ENCODE results near the gene FKBP1A. TPM values are rescaled to one million over a fixed set of nuclear protein-coding genes. Genes with fewer than 3 reads are reported as not detected.
A peak's percentile ranks its signal among the peaks of the same experiment; 100 is the strongest.

Gene FKBP1A
- total and polyA plus RNA-seq, 10 of the 15 experiments (the other 5 are each of a cell fraction or from before 2014, with no cell fraction given) = 103 to 687 (median 254) TPM

DNA sequence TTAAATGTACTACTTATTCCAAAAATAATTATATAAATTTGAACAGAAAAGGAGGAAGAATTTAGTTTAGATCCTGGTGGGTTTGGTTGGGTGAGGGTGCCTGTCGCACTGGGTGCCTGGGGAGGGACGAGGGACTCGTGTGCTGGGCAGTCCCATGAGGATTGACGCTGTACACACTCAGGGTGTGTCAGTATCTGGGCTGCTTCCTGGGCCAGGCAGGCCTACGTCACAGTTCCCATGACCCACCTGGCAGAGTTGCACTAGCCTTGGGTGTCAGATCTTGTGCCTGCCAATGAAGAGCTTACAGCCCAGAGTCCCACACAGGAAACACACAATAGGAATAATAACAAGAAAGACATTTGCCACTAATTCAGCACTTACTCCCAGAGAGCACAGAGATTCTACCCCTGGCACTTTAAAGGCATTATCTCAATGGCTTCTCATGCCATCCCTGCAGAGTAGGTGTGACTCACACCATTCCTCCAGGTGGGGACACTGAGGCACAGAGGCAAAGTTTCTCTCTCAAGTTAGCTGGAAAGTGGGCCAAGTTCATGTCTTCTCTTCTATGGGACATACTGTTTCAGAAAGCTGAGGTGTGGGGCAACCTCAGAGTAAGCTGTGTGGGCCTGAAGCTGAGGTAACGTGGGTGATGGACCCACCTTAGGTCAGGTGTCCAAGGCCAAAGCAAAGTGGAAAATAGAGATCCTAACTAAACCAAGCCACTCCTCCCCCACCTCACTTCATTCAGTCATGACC lies 62.6 kb downstream of the FKBP1A start:
- FAIRE-seq = no peak
- TF ChIP-seq SUZ12 (IDR thresholded peaks at IDR 0.05; ENCODE audit: unreplicated experiment) = no peak
- TF ChIP-seq HDGF (IDR thresholded peaks at IDR 0.05) = peak; percentile 27; the same call in 1 of the 2 replicates
- TF ChIP-seq, protein P1, sequence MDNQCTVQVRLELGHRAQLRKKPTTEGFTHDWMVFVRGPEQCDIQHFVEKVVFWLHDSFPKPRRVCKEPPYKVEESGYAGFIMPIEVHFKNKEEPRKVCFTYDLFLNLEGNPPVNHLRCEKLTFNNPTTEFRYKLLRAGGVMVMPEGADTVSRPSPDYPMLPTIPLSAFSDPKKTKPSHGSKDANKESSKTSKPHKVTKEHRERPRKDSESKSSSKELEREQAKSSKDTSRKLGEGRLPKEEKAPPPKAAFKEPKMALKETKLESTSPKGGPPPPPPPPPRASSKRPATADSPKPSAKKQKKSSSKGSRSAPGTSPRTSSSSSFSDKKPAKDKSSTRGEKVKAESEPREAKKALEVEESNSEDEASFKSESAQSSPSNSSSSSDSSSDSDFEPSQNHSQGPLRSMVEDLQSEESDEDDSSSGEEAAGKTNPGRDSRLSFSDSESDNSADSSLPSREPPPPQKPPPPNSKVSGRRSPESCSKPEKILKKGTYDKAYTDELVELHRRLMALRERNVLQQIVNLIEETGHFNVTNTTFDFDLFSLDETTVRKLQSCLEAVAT (IDR thresholded peaks at IDR 0.05) = peak; percentile 31; the same call in 1 of the 2 replicates
- TF ChIP-seq CUX1 (IDR thresholded peaks at IDR 0.05; ENCODE audit: insufficient replicate concordance, low read depth, low read length) = peak; percentile 59
- TF ChIP-seq ASH2L (IDR thresholded peaks at IDR 0.05; ENCODE audit: borderline replicate concordance, low read depth) = no peak
- peak; percentile 48; the same call in 1 of the 2 replicates for TF ChIP-seq NFYB (IDR thresholded peaks at IDR 0.05; ENCODE audit: insufficient read depth, low read depth, low read length)
- peak; percentile 7 for TF ChIP-seq SMAD1 (IDR thresholded peaks at IDR 0.05; ENCODE audit: low read depth, partially characterized antibody)
- peak; percentile 60; the same call in 1 of the 2 replicates for TF ChIP-seq CREB1 (IDR thresholded peaks at IDR 0.05; ENCODE audit: low read depth)
- TF ChIP-seq MXI1 (IDR thresholded peaks at IDR 0.05; ENCODE audit: low read depth, low read length) = peak; percentile 62; the same call in 1 of the 2 replicates
- 0 out of 2 replicates have a peak, but pooled peaks have one; percentile 8 for TF ChIP-seq SMC3 (IDR thresholded peaks at IDR 0.05; ENCODE audit: borderline replicate concordance, low read length)
- TF ChIP-seq ATF7 (IDR thresholded peaks at IDR 0.05; ENCODE audit: low read depth) = peak; percentile 55; the same call in 1 of the 2 replicates
- peak; percentile 81 for TF ChIP-seq CREM (IDR thresholded peaks at IDR 0.05; ENCODE audit: low read depth)
- TF ChIP-seq MTA2 (IDR thresholded peaks at IDR 0.05; ENCODE audit: low read depth) = peak; percentile 14; the same call in 1 of the 2 replicates
- TF ChIP-seq BHLHE40 (IDR thresholded peaks at IDR 0.05; ENCODE audit: borderline replicate concordance in 1 of 2, low read depth in 2 of 2, low read length in 1 of 2) = peak; percentile 74 to 84
- TF ChIP-seq IKZF2 (IDR thresholded peaks at IDR 0.05) = peak; percentile 17 to 36; a peak in 1 of 4 replicates
- TF ChIP-seq RFX5 (IDR thresholded peaks at IDR 0.05; ENCODE audit: low read depth, low read length) = peak; percentile 94

More for the DNA sequence above, 62.6 kb downstream of the FKBP1A start:
- ChIA-PET POLR2A (interaction anchor here (0.6 to 7.0 kb wide), 6 partner anchors 39 to 74 kb away, joined by 3 to 76 read pairs (median 4); partner anchors contain the start of gene FKBP1A), SMC1A (ENCODE audit: uncharacterized antibody, unreplicated experiment) (interaction anchor here (0.6 to 5.0 kb wide), 11 partner anchors 15 to 135 kb away, joined by 3 to 52 read pairs (median 5); partner anchors contain the start of gene FKBP1A), RAD21 (ENCODE audit: unreplicated experiment) (interaction anchor here (1.6 to 4.6 kb wide), 5 partner anchors 47 to 105 kb away, joined by 4 to 37 read pairs (median 6); no protein-coding TSS in a partner anchor), CTCF (interaction anchor here (0.9 to 5.8 kb wide), 8 partner anchors 14 to 137 kb away, joined by 3 to 41 read pairs (median 5); partner anchors contain the start of genes FKBP1A and NSFL1C)
- Histone ChIP-seq H3K4me2 (ENCODE audit: control insufficient read depth, insufficient read depth) (0 out of 2 replicates have a peak overlapping the region, but pooled peaks have one; percentile 4), H3K9ac (ENCODE audit: control insufficient read depth, insufficient read depth, low read length) (no peak overlapping the region), H4K20me1 (ENCODE audit: control insufficient read depth, insufficient read depth) (no peaks in the 10 kb centered on the region; the same call in 1 of the 2 replicates), H3K36me3 (ENCODE audit: control insufficient read depth in 2 of 2, insufficient read depth in 2 of 2, low read length in 1 of 2) (no peaks in the 10 kb centered on the region), H2AFZ (ENCODE audit: control insufficient read depth, low read depth, low read length) (no peak overlapping the region), H3K79me2 (ENCODE audit: control insufficient read depth, insufficient read depth, low read length) (peaks cover 52% of the 10 kb centered on the region), H3K4me3 (no peak overlapping the region), H3K27me3 (replicated peaks in 1 of 2; ENCODE audit: control insufficient read depth in 2 of 2, insufficient read depth in 2 of 2, low read length in 1 of 2) (no peaks in the 10 kb centered on the region), H3K9me3 (replicated peaks; ENCODE audit: control insufficient read depth, insufficient read depth, low read length) (no peaks in the 10 kb centered on the region), H3K4me1 (ENCODE audit: control insufficient read depth, insufficient read depth, low read length) (peaks cover 29% of the 10 kb centered on the region), H3K27ac (ENCODE audit: control insufficient read depth, insufficient read depth) (0 out of 2 replicates have a peak overlapping the region, but pooled peaks have one; percentile 20)
- ATAC-seq (peak; percentile 79), DNase-seq (ENCODE audit: low read depth, low spot score) (peak; percentile 63)
- WGBS (ENCODE audit: insufficient coverage, insufficient replicate concordance, low lambda C conversion rate, missing lambda C conversion rate) = 16% methylated on average over 6 of the region's 6 CpGs
- no TSS peak for BruUV-seq (replicated peaks)
- in situ Hi-C loops (cut with MboI) (no loop called here), intact Hi-C loops (cut with micrococcal nuclease; ENCODE audit: unreplicated experiment) (no loop called here)

Data from GM12878 (cell line).